Testis (tissue), 3 donors: ENCODE data around the gene STX18. TPM values are rescaled to one million over a fixed set of nuclear protein-coding genes. Genes with fewer than 3 reads are reported as not detected.

Experiments
- DNase-seq: peaks from one replicate; pipeline ENCODE4 v3.0.0-alpha.2; 2019
- H3K27ac ChIP-seq, 2 donors: fragments of 200-600 bp; sonication (generic); one replicate each; pipeline ENCODE4 v1.5.1; 2019
- H3K27me3 ChIP-seq: fragments of 200-600 bp; sonication (generic); one replicate; pipeline ENCODE4 v1.5.1; 2019
- H3K36me3 ChIP-seq: fragments of 200-600 bp; sonication (generic); one replicate; pipeline ENCODE4 v1.5.1; 2017; ENCODE audit warnings: low read depth; ENCODE audit errors: missing control alignments
- H3K4me1 ChIP-seq: fragments of 200-600 bp; sonication (generic); one replicate; pipeline ENCODE4 v1.5.1; 2019
- H3K4me3 ChIP-seq, 2 donors: fragments of 200-600 bp; sonication (generic); one replicate each; pipeline ENCODE4 v1.5.1; 2017 to 2019
- H3K9me3 ChIP-seq: fragments of 200-600 bp; sonication (generic); one replicate; pipeline ENCODE4 v1.5.1; 2017
- POLR2A ChIP-seq: fragments of 450-650 bp; IDR thresholded peaks from one replicate; pipeline ENCODE4 v1.6.1; 2017; ENCODE audit warnings: antibody characterized with exemption, mild to moderate bottlenecking, moderate library complexity
- WGBS, 2 donors: methylation state at CpG; one replicate each; pipeline ENCODE4 v1.1.5; 2018; 5-methylcytosine and 5-hydroxymethylcytosine counted together
- intact Hi-C: fragments of 100-400 bp; cut with DNase I; formaldehyde crosslinking; loops from one replicate; pipeline ENCODE4 v1.15.1; 2023; ENCODE audit warnings: low total_unique reads
- polyA plus RNA-seq: library from polyadenylated mRNA; stranded (reverse); fragments of 350-450 nt; fragmentation: Illumina TruSeq; extraction: RNeasy Lipid Tissue Mini Kit (QIAGEN cat#74804); gene quantifications from one replicate; pipeline ENCODE4 v1.2.3, GENCODE V29; 2014; ENCODE audit warnings: low read depth, low replicate concordance; ENCODE audit not compliant: insufficient read depth
- total RNA-seq, 2 donors: library from RNA; depleted of rRNA; stranded (reverse); fragments of >200 nt; gene quantifications; one replicate each; pipeline ENCODE4 v1.2.3, GENCODE V29; 2016
- TF ChIP-seq, protein P1 (sequence below), 3 experiments: fragments of 450-650 bp in 2 of 3; fragments of 200-600 bp in 1 of 3; sonication (generic) in 1 of 3; IDR thresholded peaks; one replicate each; pipeline ENCODE4 v1.5.1; 2016 to 2019; ENCODE audit warnings: antibody characterized with exemption in 3 of 3, mild to moderate bottlenecking in 2 of 3, moderate library complexity in 1 of 3

STX18 gene
- total and polyA plus RNA-seq, 3 donors from 2014 or later: 53.5 to 111 (median 55.0) TPM

DNA sequence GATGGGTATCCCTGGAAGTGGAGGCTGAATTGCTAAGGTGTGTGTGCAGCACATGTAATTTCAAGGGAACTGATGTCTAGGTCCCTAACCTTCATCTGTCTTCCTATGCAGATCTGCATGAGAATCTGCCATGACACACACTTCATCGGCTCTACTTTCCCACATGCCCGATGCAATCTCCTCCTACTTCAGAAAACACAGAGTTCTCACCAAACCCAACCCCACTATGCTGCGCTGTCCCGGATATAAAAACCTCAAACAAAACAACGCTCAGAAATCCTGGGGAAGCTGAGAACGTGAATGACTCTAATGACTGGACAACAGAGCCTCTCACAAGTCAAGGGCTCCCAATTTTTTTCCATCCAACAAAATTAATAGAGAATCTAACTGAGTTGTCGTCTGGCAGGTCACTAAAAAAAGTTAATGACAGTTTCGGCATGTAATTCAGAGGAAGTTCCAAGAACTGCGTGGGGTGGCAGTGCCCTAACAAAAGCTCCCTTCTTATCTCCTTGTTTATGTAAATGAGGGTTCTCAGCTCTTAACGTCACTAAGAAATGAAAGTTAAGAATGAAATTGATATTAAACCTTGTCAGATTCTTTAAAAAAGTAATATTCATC, 39.0 kb downstream of the STX18 start:
- peaks cover 6% of the 10 kb centered on the region for H3K4me1 ChIP-seq
- H3K27me3 ChIP-seq: no peaks in the 10 kb centered on the region
- no peak for DNase-seq
- no peaks in the 10 kb centered on the region for H3K9me3 ChIP-seq
- H3K4me3 ChIP-seq: no peak overlapping the region
- no peaks in the 10 kb centered on the region for H3K36me3 ChIP-seq
- intact Hi-C loops: no loop called here
- TF ChIP-seq POLR2A: no peak
- TF ChIP-seq, protein P1, sequence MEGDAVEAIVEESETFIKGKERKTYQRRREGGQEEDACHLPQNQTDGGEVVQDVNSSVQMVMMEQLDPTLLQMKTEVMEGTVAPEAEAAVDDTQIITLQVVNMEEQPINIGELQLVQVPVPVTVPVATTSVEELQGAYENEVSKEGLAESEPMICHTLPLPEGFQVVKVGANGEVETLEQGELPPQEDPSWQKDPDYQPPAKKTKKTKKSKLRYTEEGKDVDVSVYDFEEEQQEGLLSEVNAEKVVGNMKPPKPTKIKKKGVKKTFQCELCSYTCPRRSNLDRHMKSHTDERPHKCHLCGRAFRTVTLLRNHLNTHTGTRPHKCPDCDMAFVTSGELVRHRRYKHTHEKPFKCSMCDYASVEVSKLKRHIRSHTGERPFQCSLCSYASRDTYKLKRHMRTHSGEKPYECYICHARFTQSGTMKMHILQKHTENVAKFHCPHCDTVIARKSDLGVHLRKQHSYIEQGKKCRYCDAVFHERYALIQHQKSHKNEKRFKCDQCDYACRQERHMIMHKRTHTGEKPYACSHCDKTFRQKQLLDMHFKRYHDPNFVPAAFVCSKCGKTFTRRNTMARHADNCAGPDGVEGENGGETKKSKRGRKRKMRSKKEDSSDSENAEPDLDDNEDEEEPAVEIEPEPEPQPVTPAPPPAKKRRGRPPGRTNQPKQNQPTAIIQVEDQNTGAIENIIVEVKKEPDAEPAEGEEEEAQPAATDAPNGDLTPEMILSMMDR (IDR thresholded peaks at IDR 0.05): no peak
- 66 to 73% methylated on average over 10 of the region's 10 CpGs for WGBS, 2 donors
- H3K27ac ChIP-seq: no peak overlapping the region

DNA sequence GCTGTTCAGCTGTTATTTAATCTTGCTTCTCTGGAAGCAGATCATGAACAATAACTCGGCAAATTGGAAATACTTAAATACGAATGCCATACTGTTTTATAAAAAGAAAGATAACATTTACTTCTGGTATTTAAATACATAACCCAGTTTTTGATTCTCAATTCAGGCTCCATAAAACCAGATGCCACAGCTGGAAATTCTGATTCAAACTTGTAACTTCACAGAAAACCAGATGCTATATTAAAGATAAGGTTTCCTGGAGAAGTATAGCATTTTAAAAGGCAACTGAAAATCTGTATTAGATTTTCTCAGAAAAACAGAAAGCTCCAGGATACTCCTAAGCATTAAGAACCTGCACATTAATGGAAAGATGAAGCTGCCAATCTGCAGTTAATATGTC, 40.2 kb downstream of the STX18 start:
- 68 to 73% methylated on average over 2 of the region's 2 CpGs for WGBS, 2 donors
- Histone ChIP-seq H3K36me3 (no peaks in the 10 kb centered on the region), H3K27me3 (no peaks in the 10 kb centered on the region), H3K9me3 (no peaks in the 10 kb centered on the region), H3K4me3 (no peak overlapping the region), H3K27ac (no peak overlapping the region), H3K4me1 (peaks cover 11% of the 10 kb centered on the region)
- no peak for DNase-seq
- intact Hi-C loops: no loop called here
- TF ChIP-seq, protein P1 (IDR thresholded peaks at IDR 0.05): no peak
- no peak for TF ChIP-seq POLR2A

DNA sequence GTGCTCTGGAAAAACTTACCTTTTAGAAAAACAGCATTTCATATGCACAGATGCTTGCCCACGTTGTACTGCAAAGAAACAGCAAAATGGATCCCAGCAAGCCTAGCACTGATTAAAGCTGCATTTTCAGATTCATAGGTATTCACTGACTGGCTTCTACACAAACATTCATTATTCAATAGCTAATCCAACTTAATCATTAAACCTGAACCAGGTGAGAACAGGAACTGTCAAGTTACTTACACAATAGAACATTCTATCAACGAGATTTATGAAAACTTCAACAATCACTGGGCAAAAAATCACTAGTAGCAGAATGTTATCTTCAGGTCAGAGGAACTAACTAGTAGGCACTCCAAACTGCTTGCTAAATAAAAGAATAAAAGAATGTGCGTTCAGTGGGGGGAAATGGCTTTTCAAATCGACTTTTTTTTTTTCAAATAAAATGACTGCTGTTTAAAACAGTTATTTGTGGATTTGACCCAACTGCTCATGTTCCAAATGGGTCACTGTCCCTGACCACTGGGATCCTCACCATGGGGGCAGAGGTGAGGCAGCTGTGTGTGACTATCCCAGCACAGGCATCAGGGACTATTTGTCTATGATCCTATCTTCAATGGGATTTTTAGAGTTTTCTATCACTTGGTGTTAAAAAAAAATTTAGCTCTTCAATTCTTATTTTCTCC, 42.3 kb downstream of the STX18 start:
- TF ChIP-seq, protein P1 (IDR thresholded peaks at IDR 0.05): no peak
- TF ChIP-seq POLR2A: no peak
- Histone ChIP-seq H3K36me3 (no peaks in the 10 kb centered on the region), H3K9me3 (no peaks in the 10 kb centered on the region), H3K4me3 (no peak overlapping the region), H3K27ac (no peak overlapping the region), H3K27me3 (no peaks in the 10 kb centered on the region), H3K4me1 (peaks cover 12% of the 10 kb centered on the region)
- WGBS, 2 donors: 74 to 78% methylated on average over 4 of the region's 4 CpGs
- intact Hi-C loops: no loop called here
- DNase-seq: no peak

DNA sequence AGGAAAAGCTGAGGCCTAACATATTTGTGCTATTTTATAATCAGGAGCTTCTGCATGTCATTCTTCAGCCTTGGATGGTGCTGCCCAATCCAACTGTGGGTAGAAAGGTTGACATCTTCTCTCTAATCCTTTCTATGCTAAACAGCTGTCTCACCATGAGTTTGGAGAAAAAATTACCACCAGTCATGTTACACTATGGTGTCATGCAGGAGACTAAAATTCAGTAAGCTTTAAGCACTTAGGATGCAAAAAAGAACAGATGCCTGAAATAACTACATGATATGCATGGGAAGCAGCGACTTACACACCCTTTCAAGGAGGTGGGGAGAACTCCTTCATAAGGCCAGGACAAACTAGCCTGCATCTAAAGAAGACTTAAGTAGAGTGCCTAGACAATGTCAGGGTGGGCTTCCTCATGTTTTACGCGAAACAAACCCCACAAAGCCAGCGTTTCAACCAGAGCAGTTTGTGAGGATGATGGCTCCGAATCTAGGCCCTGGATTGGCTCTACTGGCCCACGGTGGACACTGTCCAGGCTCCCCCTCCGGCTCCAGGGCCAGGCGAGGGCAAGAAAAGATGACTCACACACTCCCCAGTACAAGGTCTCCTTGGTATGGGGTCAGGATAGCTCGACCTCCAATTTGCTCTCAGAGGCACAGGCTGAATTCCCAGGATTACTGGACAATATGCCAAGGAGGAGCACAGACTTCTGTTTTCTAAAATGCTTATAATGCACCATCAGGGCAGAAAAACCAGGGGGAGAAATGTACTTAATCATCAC, 45.1 kb downstream of the STX18 start:
- intact Hi-C loops: no loop called here
- no peak for TF ChIP-seq POLR2A
- TF ChIP-seq, protein P1 (IDR thresholded peaks at IDR 0.05): no peak
- H3K9me3 ChIP-seq: no peaks in the 10 kb centered on the region
- 60 to 75% methylated on average over 6 to 9 of the region's 9 CpGs for WGBS, 2 donors
- DNase-seq: no peak
- H3K4me3 ChIP-seq: no peak overlapping the region
- H3K27me3 ChIP-seq: no peaks in the 10 kb centered on the region
- peaks cover 12% of the 10 kb centered on the region for H3K4me1 ChIP-seq
- H3K27ac ChIP-seq: no peak overlapping the region
- no peaks in the 10 kb centered on the region for H3K36me3 ChIP-seq
